Stimulated activated memory B cell treated with anti-CD40 and anti-IgM and Interleukin-4, amounts not matched to agents 10 μg/mL and 1 μg/mL and 100 μg/mL, for 72 hours (primary cell): Measurements from ENCODE around the gene CYB561A3.

ENCODE experiments used
- ATAC-seq: fragments of 150-1000 bp; cut with Tn5 transposase; 2 replicates; pipeline ENCODE4 v1.10.0; 2021
- H3K27ac Mint-ChIP-seq: one replicate; pipeline ENCODE4 v1.8.0; 2022; ENCODE audit warnings: mild to moderate bottlenecking, mixed read lengths
- H3K27me3 Mint-ChIP-seq: one replicate; pipeline ENCODE4 v1.8.0; 2022; ENCODE audit warnings: mixed read lengths
- H3K36me3 Mint-ChIP-seq: one replicate; pipeline ENCODE4 v1.8.0; 2022; ENCODE audit warnings: mixed read lengths
- H3K4me1 Mint-ChIP-seq: one replicate; pipeline ENCODE4 v1.8.0; 2022; ENCODE audit warnings: mixed read lengths
- H3K4me3 Mint-ChIP-seq: one replicate; pipeline ENCODE4 v1.8.0; 2022; ENCODE audit warnings: mild to moderate bottlenecking, moderate library complexity, mixed read lengths
- H3K9me3 Mint-ChIP-seq: one replicate; pipeline ENCODE4 v1.8.0; 2022; ENCODE audit warnings: mixed read lengths

The CYB561A3 gene

DNA sequence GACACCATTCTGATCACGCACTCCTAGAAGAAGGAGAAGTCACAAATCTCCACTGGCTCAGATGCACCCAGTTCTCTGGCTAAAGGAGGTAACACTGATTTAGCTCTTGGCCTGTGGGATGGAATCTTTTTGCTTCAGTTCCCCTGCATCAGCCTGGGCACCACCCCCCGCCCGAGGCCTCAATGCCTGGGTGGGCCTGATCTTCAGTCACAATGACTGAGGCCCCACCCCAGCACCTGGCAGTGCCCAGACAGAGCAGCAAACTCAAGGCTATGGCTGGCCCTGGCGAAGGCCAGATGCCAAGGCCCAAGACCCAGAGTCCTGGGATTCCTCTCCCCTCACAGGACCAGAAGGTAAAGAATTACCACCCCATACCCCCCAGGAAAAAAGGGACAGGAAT is 5.0 kb downstream of the CYB561A3 start:
- Mint-ChIP-seq H3K27ac (peak overlapping the region; percentile 93), H3K4me1 (peaks cover 78% of the 10 kb centered on the region), H3K9me3 (no peaks in the 10 kb centered on the region), H3K27me3 (no peaks in the 10 kb centered on the region), H3K36me3 (peaks cover 20% of the 10 kb centered on the region), H3K4me3 (peak overlapping the region; percentile 74)
- peak; percentile 73 for ATAC-seq

DNA sequence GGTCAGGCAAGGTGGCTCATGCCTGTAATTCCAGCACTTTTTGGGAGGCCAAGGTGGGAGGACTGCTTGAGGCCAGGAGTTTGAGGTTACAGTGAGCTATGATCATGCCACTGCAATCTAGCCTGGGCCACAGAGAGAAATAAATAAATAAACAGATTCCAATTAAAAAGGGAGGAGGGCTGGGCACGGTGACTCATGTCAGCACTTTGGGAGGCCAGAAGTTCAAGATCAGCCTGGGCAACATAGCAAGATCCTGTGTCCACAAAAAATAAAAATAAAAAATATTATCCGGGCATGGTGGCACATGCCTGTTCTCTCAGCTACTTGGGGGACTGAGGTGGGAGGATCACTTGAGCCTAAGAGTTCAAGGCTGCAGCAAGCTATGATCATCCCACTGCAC is 7.5 kb downstream of the CYB561A3 start:
- Mint-ChIP-seq H3K36me3 (peaks cover 36% of the 10 kb centered on the region), H3K9me3 (no peaks in the 10 kb centered on the region), H3K4me3 (peak overlapping the region; percentile 74), H3K27ac (peak overlapping the region; percentile 93), H3K4me1 (peaks cover 77% of the 10 kb centered on the region), H3K27me3 (no peaks in the 10 kb centered on the region)
- ATAC-seq: no peak

DNA sequence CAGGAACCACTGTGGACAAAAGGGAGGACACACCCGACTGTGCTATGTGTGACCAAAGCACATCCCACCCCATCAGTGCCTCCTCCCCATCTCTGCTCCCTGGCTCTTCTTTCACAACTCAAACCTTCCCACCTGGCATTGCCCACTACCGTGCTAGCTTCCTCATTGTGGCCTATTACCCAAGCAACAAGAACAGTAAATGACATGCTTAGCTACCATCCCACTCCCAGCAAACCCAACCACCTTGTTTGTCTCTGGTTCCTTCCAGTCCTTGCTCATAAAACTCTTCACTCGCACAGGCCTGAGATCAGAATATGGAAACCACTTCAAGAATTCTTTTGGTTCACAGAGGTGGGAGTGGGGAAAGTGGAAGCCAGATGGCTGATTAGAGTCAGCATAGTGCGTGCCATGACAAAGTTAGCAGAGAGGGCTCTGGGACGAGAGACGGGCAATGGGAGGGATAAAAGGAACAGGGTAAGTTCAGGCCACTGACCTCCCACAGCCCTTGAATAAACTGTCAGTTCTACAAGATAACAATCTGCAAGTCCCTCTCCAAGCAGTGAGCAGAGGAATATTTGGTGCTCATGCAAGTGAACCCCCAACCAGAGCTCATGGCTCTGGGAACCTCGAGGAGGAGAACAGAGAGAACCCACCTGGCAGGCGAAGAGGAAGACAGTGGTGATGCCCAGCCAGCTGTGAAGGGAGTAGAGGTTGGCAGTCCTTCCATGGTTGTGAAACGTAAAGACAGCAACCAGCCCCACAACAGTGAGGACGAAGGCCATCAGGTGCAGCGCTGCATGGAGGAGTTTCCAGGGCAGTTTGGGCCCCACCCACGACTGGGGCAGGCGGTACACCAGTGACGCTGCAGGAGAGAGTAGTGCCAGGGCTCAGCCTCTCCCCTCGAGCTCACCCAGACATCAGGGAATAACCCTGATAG is 8.3 kb downstream of the CYB561A3 start:
- peak overlapping the region; percentile 74 for H3K4me3 Mint-ChIP-seq
- H3K9me3 Mint-ChIP-seq: no peaks in the 10 kb centered on the region
- peaks cover 69% of the 10 kb centered on the region for H3K4me1 Mint-ChIP-seq
- peaks cover 40% of the 10 kb centered on the region for H3K36me3 Mint-ChIP-seq
- peak overlapping the region; percentile 93 for H3K27ac Mint-ChIP-seq
- ATAC-seq: no peak
- H3K27me3 Mint-ChIP-seq: no peaks in the 10 kb centered on the region

DNA sequence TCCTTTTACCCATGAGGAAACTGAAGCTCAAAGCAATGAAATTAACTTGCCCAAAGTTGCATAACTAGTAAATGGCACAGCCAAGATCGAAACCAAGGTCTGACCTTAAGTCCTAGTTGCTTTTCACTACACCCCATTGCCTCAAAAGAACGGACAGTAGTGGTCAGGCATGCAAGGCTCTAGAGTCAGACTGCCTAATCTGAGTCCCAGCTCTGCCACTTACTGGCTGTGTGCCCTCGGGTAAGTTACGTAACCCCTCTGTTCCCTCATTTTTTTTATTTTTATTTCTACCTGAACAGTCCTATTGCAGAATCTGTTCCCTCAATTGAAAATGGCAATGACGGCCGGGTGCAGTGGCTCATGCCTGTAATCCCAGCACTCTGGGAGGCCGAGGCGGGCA is 9.6 kb downstream of the CYB561A3 start:
- no peaks in the 10 kb centered on the region for H3K27me3 Mint-ChIP-seq
- H3K9me3 Mint-ChIP-seq: no peaks in the 10 kb centered on the region
- H3K36me3 Mint-ChIP-seq: peaks cover 54% of the 10 kb centered on the region
- no peak overlapping the region for H3K4me3 Mint-ChIP-seq
- ATAC-seq: no peak
- peaks cover 63% of the 10 kb centered on the region for H3K4me1 Mint-ChIP-seq
- peak overlapping the region; percentile 93 for H3K27ac Mint-ChIP-seq

DNA sequence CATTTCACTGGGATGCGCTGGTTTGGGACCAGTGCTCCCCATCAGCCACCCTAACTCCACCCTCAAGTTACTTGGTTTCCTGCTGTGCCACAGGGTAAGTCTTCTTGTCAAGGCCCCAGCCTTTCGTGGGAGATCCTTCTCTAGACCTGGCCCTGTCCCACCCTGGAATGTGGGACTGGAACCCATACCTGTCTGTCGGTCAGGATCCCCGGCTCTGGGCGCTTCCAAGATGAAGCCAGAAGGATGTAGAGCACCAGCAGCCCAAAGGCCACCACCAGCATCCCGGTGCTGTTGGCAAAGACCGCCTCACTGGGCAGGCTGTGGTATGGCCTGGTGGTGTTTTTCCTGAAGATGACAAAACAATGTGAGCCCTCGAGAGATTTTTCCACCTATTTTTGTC is 10.9 kb downstream of the CYB561A3 start:
- Mint-ChIP-seq H3K9me3 (no peaks in the 10 kb centered on the region), H3K27me3 (no peaks in the 10 kb centered on the region), H3K4me3 (no peak overlapping the region), H3K36me3 (peaks cover 64% of the 10 kb centered on the region), H3K27ac (peak overlapping the region; percentile 58), H3K4me1 (peaks cover 62% of the 10 kb centered on the region)
- no peak for ATAC-seq

DNA sequence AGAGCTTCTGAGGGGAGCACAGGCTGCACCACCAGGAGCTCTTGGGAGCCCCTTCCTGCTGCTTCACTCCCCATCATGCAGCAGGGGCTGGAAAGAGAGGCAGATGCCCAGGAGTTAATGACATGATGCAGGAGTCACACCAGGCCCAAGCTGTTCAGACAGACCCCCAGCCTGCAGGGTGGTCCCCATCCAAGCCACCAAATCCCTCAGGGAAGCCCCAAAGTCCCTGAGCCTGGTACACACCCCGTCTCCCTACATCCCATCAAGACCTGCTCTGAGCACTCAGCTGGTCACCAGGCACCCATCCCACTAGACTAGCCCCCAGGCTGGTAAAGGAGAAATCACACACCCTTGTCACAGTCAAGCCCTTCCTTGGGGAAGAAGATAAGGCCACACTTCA is 11.3 kb downstream of the CYB561A3 start:
- H3K9me3 Mint-ChIP-seq: no peaks in the 10 kb centered on the region
- peaks cover 67% of the 10 kb centered on the region for H3K36me3 Mint-ChIP-seq
- ATAC-seq: no peak
- H3K4me1 Mint-ChIP-seq: peaks cover 63% of the 10 kb centered on the region
- H3K27ac Mint-ChIP-seq: peak overlapping the region; percentile 58
- H3K27me3 Mint-ChIP-seq: no peaks in the 10 kb centered on the region
- H3K4me3 Mint-ChIP-seq: no peak overlapping the region

DNA sequence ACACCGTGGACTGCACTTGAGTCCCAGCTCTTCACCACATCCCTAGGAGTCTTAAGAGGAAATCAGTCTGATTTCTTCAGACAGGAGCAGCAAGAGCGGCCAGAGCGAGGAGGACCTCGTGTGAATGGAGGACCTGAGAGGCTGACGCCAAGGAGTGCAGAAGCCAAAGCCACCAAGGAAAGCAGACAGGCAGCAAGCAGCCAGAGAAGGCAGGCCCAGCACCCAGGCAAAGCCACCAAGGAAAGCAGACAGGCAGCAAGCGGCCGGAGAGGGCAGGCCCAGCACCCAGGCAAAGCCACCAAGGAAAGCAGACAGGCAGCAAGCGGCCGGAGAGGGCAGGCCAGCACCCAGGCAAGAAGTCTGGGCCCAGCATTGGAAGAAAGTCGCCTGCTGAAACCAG is 11.8 kb downstream of the CYB561A3 start:
- Mint-ChIP-seq H3K27me3 (no peaks in the 10 kb centered on the region), H3K4me3 (no peak overlapping the region), H3K9me3 (no peaks in the 10 kb centered on the region), H3K36me3 (peaks cover 67% of the 10 kb centered on the region), H3K4me1 (peaks cover 59% of the 10 kb centered on the region), H3K27ac (peak overlapping the region; percentile 58)
- no peak for ATAC-seq

DNA sequence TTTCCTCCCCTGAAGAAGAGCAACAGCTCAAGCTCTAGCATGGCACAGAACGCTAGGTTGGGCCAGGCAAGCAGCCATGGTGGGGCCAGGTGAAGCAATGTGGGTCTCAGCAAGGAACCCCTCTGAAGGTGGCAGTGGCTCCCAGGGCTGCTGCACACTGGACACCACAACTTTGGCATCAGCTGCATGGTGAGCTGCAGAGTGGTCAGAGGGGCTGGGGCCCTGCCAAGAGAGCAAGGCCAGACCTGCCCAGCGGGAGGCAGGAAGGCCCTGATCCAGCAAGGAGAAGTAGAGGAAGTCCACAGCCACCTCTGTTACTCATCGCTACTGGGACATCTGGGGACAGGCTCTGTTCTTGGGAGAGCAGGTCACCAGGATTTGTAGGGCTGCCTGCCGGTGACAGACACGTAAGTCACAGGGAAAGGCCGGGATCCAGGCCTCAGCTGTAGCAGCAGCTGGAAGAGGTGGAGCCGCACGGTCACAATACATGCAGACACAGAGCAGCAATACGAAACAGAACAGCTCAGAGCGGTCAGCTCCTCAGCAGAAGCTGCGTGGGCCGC is 12.4 kb downstream of the CYB561A3 start:
- no peak overlapping the region for H3K4me3 Mint-ChIP-seq
- no peaks in the 10 kb centered on the region for H3K9me3 Mint-ChIP-seq
- H3K36me3 Mint-ChIP-seq: peaks cover 65% of the 10 kb centered on the region
- peaks cover 56% of the 10 kb centered on the region for H3K4me1 Mint-ChIP-seq
- no peak for ATAC-seq
- no peaks in the 10 kb centered on the region for H3K27me3 Mint-ChIP-seq
- H3K27ac Mint-ChIP-seq: no peak overlapping the region

DNA sequence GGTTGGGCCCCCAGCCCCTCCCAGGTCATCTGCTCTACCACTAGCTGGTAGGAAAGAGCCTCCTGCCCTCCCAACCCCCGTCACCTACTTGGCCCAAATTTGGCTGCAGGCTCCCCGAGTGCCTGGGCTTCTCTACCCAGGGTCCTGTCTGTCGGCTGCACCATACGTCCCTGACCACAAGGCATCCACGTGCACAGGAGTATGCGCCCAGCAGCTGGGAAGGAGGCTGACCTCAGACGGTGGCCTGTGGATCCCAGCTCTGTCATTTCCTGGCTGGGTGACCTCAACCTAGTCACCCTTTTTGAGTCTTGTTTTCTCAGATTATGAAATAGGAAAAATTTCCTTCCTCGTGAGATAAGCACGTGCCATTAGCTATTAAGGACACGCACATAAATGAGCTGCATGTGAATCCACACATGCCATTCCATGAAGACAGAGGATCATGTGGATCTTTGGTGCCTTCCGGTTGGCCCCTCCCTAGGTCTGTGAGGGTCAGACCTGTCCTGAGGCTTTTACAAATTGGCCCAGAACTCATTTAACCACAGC is 13.7 kb downstream of the CYB561A3 start:
- Mint-ChIP-seq H3K9me3 (no peaks in the 10 kb centered on the region), H3K27me3 (no peaks in the 10 kb centered on the region), H3K4me3 (no peak overlapping the region), H3K27ac (peak overlapping the region; percentile 73), H3K4me1 (peaks cover 43% of the 10 kb centered on the region), H3K36me3 (peaks cover 52% of the 10 kb centered on the region)
- ATAC-seq: no peak

DNA sequence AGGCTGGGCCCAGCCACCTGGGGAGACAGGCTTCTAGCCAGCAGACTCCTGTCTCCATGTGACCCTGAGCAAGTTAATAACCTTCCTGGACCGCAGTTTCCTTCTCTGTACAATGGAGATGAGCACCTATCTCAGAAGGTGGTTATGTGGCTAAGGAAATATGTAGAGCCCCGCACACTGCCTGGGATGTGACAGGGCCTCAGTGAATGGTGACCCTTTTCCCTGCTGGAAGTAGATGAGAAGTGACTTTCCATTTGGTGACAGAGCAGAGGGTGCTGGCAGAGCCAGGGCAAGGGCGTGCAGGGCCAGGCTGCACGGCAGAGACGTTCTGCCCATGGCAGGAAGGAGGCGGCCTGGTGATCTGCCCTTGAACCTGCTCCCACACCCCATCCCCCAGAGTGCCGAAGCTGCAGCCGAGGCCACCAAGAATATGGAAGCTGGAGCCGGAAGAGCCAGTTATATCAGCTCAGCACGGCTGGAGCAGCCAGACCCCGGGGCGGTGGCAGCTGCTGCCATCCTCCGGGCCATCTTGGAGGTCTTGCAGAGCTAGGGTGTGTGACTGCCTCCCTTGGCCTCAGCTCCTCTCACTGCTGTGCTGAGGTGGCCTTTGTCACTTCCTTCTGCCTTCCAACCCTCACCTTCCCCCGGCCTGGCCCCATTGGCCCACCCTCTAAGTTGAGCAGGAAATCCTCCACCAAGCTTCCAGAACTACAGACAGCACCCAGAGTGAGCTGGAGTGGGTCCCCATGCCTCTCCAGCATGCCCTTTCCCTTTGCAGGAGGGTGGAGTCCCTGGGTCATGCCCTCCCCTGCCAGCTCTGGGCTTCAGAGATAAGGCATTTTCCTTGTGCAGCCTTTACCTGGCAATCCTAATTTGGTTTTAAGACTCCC is 15.5 kb downstream of the CYB561A3 start:
- Mint-ChIP-seq H3K9me3 (no peaks in the 10 kb centered on the region), H3K36me3 (peaks cover 57% of the 10 kb centered on the region), H3K27ac (peak overlapping the region; percentile 73), H3K4me1 (peaks cover 43% of the 10 kb centered on the region), H3K4me3 (no peak overlapping the region), H3K27me3 (no peaks in the 10 kb centered on the region)
- no peak for ATAC-seq

DNA sequence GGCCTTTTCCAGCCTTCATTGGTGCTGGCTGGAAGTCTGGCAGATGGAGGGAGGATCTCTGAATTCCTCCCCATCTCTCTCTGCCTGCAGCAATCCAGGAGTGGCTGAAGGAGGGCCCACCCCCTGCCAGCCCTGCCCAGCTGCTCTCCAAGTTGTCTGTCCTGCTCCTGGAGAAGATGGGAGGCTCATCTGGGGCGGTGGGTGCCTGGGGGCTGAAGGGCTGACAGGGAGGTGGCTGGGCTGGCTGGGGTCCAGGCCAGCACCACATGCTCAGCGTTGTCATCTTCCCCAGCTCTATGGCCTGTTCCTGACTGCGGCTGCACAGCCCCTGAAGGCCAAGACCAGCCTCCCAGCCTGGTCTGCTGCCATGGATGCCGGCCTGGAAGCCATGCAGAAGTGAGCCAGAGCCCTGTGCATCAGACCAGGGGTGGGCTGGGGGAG is 16.5 kb downstream of the CYB561A3 start:
- Mint-ChIP-seq H3K27ac (peak overlapping the region; percentile 73), H3K36me3 (peaks cover 59% of the 10 kb centered on the region), H3K4me3 (no peak overlapping the region), H3K9me3 (no peaks in the 10 kb centered on the region), H3K4me1 (peaks cover 41% of the 10 kb centered on the region), H3K27me3 (no peaks in the 10 kb centered on the region)
- no peak for ATAC-seq

DNA sequence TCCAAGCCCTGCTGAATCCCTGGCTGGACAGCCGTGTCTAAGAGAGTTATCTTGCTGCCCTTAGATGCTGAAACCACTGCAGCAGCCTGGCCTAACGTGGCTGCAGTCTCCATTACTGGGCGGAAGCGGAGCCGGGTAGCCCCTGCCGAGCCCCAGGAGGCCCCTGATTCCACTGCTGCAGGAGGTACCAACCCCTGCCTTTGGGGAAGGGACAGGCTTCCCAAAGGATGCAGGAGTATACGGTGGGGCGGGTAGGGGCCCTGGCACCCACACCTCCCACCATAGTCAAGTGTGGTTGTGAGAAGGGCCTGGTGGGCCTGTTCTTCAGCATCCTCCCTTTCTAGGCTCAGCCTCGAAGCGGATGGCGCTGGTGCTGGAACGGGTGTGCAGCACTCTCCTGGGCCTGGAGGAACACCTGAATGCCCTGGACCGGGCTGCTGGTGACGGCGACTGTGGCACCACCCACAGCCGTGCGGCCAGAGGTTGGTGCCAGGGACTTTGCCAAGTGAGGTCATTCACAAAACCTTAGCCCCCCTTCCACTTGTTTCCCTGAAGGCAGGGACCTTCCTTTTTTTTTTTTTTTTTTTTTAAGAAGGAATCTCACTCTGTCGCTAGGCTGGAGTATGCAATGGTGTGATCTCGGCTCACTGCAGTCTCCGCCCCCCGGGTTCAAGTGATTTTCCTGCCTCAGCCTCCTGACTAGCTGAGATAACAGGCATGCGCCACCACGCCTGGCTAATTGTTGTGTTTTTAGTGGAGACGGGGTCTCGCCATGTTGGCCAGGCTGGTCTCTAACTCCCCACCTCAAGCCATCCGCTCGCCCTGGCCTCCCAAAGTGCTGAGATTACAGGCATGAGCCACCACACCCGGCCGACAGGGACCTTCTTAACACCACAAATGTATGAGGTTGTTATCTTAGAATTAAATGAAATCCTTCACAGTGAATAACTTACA is 17.6 kb downstream of the CYB561A3 start:
- Mint-ChIP-seq H3K9me3 (no peaks in the 10 kb centered on the region), H3K27ac (peak overlapping the region; percentile 73), H3K4me3 (no peak overlapping the region), H3K36me3 (peaks cover 56% of the 10 kb centered on the region), H3K27me3 (no peaks in the 10 kb centered on the region), H3K4me1 (peaks cover 34% of the 10 kb centered on the region)
- ATAC-seq: no peak

DNA sequence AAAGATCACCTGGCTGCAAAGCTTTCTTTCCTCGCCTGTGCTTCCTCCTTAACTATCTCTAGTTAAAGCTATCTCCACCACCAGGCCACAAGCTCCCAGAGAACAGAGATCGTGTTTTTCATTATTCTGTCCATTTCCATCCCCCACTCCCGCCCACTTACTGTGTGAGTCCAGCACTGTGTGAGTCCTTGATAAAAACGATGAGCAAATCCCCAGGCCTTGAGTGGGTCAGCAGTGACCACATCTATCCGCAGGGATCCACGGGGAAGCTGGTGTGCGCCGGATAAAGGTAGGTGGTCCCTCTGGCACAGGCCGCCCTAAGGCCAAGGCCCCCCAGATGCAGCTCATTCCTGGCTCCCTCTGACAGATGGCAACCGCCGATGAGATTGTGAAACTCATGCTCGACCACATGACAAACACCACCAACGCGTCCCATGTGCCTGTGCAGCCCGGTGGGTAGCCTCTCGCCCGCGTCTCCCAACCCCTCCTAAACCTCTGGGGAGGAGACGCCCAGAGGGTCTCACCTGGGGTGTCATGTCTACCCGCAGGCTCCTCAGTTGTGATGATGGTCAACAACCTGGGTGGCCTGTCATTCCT is 19.4 kb downstream of the CYB561A3 start:
- no peak overlapping the region for H3K4me3 Mint-ChIP-seq
- ATAC-seq: no peak
- peaks cover 49% of the 10 kb centered on the region for H3K36me3 Mint-ChIP-seq
- H3K27me3 Mint-ChIP-seq: no peaks in the 10 kb centered on the region
- peaks cover 33% of the 10 kb centered on the region for H3K4me1 Mint-ChIP-seq
- H3K27ac Mint-ChIP-seq: no peak overlapping the region
- H3K9me3 Mint-ChIP-seq: no peaks in the 10 kb centered on the region

DNA sequence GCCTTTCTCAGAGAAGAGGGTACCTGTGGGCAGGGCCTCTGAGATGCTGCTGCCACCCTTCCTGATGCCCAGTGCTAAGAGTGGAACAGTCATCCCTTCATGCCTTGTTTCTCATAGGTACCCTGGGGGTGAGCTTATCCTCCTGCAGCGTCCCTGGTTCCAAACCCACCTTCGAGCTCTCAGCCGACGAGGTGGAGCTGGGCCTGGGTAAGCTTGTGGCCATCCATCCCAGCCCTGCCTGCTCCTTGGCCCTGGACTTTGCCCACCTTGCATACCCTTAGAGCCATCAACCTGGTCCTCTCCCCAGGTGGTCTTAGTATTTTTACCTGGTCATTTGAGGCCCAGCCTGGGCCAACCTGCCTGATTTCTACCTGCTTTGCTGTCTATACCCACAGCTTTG is 20.0 kb downstream of the CYB561A3 start:
- Mint-ChIP-seq H3K4me1 (peaks cover 37% of the 10 kb centered on the region), H3K36me3 (peaks cover 46% of the 10 kb centered on the region), H3K27me3 (no peaks in the 10 kb centered on the region), H3K27ac (peak overlapping the region; percentile 75), H3K9me3 (no peaks in the 10 kb centered on the region), H3K4me3 (no peak overlapping the region)
- ATAC-seq: no peak
